Fibroblast of lung (primary cell): ENCODE data around the gene GH2. TPM values are rescaled to one million over a fixed set of nuclear protein-coding genes. Genes with fewer than 3 reads are reported as not detected.
A peak's percentile ranks its signal among the peaks of the same experiment; 100 is the strongest.
"Not testable (repeated sequence)": the region's sequence is repeated elsewhere in the genome, so short reads cannot be mapped to it uniquely, and the experiment has no call there.

Source experiments
- DNase-seq, 2 donors: peaks; one replicate each; pipeline versions ENCODE4 v3.0.0 to v3.0.0-alpha.2; 2010; ENCODE audit warnings: low read depth in 2 of 2
- H2AFZ ChIP-seq: 2 replicates; pipeline ENCODE4 v1.5.1; 2012; ENCODE audit warnings: low read length, control low read depth, inconsistent platforms
- H3K27ac ChIP-seq: 2 replicates; pipeline ENCODE4 v1.5.1; 2011; ENCODE audit warnings: low read length, control low read depth; ENCODE audit not compliant: insufficient read depth
- H3K27me3 ChIP-seq: 2 replicates; pipeline ENCODE4 v1.5.1; 2011; ENCODE audit warnings: mild to moderate bottlenecking, low read length; ENCODE audit not compliant: control insufficient read depth, insufficient read depth
- H3K36me3 ChIP-seq: 2 replicates; pipeline ENCODE4 v1.5.1; 2011; ENCODE audit warnings: low read length; ENCODE audit not compliant: control insufficient read depth, insufficient read depth
- H3K4me1 ChIP-seq: 2 replicates; pipeline ENCODE4 v1.5.1; 2011; ENCODE audit warnings: low read length; ENCODE audit not compliant: control insufficient read depth, insufficient read depth; ENCODE audit errors: extremely low read depth
- H3K4me2 ChIP-seq: 2 replicates; pipeline ENCODE4 v1.5.1; 2011; ENCODE audit warnings: low read length, control low read depth; ENCODE audit not compliant: insufficient read depth; ENCODE audit errors: extremely low read depth
- H3K4me3 ChIP-seq, 4 experiments: fragments of 200-600 bp in 1 of 4; sonication (generic) in 1 of 4; replicated peaks in 1 of 4; 2 replicates each; pipeline ENCODE4 v1.5.1; 2011 to 2016; ENCODE audit warnings: low read length in 4 of 4, low read depth in 3 of 4, mild to moderate bottlenecking in 3 of 4, control low read depth in 2 of 4, inconsistent platforms in 1 of 4, mixed read lengths in 1 of 4; ENCODE audit not compliant: insufficient read depth in 1 of 4; ENCODE audit errors: control extremely low read depth in 1 of 4
- H3K79me2 ChIP-seq: 2 replicates; pipeline ENCODE4 v1.5.1; 2012; ENCODE audit warnings: mild to moderate bottlenecking, low read length, inconsistent platforms; ENCODE audit not compliant: control insufficient read depth, insufficient read depth
- H3K9ac ChIP-seq: 2 replicates; pipeline ENCODE4 v1.5.1; 2011; ENCODE audit warnings: mild to moderate bottlenecking, low read length, control low read depth; ENCODE audit not compliant: insufficient read depth
- H3K9me3 ChIP-seq: 2 replicates; pipeline ENCODE4 v1.5.1; 2012; ENCODE audit warnings: low read depth, low read length; ENCODE audit not compliant: control insufficient read depth, insufficient read depth
- H4K20me1 ChIP-seq: 2 replicates; pipeline ENCODE4 v1.5.1; 2011; ENCODE audit warnings: low read length; ENCODE audit not compliant: control insufficient read depth, insufficient read depth; ENCODE audit errors: extremely low read depth
- CTCF ChIP-seq, 2 donors: IDR thresholded peaks in 1 of 2; conservative IDR thresholded peaks in 1 of 2; 1 replicate in 1 of 2; 2 replicates in 1 of 2; pipeline ENCODE4 v1.5.1; 2011 to 2012; ENCODE audit warnings: low read length in 2 of 2, control low read depth in 1 of 2, inconsistent platforms in 1 of 2, low read depth in 1 of 2, mild to moderate bottlenecking in 1 of 2
- EZH2 ChIP-seq: IDR thresholded peaks from 2 replicates; pipeline ENCODE4 v1.5.1; 2012; ENCODE audit warnings: low read length, control low read depth, mild to moderate bottlenecking; ENCODE audit errors: missing control alignments
- polyA plus RNA-seq, 2 donors: library from polyadenylated mRNA; depleted of rRNA in 1 of 2; stranded (reverse) in 1 of 2; unstranded in 1 of 2; fragments of >200 nt; gene quantifications; 2 replicates each; pipeline ENCODE4 v1.2.1, GENCODE V29; 2011 to 2012; ENCODE audit warnings: missing spikeins in 1 of 2
- total RNA-seq: library from RNA; depleted of rRNA; stranded (reverse); fragments of >200 nt; gene quantifications from 2 replicates; pipeline ENCODE4 v1.2.1, GENCODE V29; 2014

Gene GH2
- total and polyA plus RNA-seq, 2 donors (not counting 1 experiment from before 2014, with no cell fraction given), result not detected

DNA sequence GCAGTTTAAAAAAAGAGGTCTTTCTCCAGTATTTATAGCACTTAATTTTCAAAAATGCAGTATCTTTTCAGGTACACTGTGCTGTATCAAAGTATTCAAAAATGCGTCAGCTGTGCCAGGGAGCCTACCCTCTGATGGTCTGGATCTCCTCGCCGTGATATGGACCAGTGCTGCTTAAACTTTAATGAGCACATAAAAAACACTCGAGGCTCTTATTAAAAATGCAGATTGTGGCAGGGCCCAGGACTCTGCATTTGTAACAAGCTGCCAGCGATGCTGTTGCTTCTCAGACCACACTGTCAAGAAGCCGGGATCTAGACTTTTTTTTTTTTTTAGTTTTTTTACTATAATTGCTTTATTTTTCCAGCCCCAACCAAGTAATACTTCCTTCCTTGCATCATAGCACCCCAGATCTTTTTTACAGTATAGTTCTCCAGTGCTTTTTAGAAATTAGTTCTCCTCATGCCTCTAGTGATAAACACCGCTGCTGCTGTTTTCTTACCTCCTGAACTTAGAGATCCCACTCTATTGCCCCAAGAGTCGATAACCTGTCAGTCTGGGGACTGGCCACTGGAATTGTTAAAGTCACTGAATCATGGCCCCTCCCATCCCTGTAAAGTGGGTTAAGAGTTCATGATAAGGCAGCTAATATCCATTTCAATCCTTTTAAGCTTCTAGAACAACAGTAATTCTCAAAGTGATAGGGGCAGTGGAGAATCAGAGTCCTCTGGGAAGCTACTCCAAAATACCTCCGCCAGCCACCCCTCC, 37.6 kb downstream of the GH2 start:
- no peaks in the 10 kb centered on the region for H3K27me3 ChIP-seq
- peak overlapping the region; percentile 80 for H3K27ac ChIP-seq

GRCh38 chr17:63843387-63843888, 38.3 kb downstream of the GH2 start:
- Histone ChIP-seq H3K4me2 (peak overlapping the region; percentile 49), H3K4me1 (peaks cover 16% of the 10 kb centered on the region), H3K79me2 (peaks cover 32% of the 10 kb centered on the region), H2AFZ (peak overlapping the region; percentile 11), H3K9ac (peak overlapping the region; percentile 5), H3K27ac (peak overlapping the region; percentile 80), H3K4me3 (peak overlapping the region; percentile 27 to 83 (median 44))
- not testable (repeated sequence) for H3K27me3 ChIP-seq, H4K20me1 ChIP-seq, H3K36me3 ChIP-seq, H3K9me3 ChIP-seq
- DNase-seq, result peak; percentile 68 to 95

More for the DNA sequence above, 37.6 kb downstream of the GH2 start:
- Histone ChIP-seq H3K9me3 (no peaks in the 10 kb centered on the region), H2AFZ (no peak overlapping the region), H3K79me2 (peaks cover 28% of the 10 kb centered on the region), H4K20me1 (no peaks in the 10 kb centered on the region), H3K4me2 (no peak overlapping the region), H3K36me3 (no peaks in the 10 kb centered on the region), H3K4me3 (peak overlapping the region in 2 of 4 experiments; percentile 54 to 83), H3K4me1 (peaks cover 11% of the 10 kb centered on the region), H3K9ac (no peak overlapping the region)
- TF ChIP-seq EZH2 (no peak), CTCF (conservative IDR thresholded peaks at IDR 0.05 in 1 of 2, IDR thresholded peaks at IDR 0.05 in 1 of 2; ENCODE audit: low read depth in 1 of 2, low read length in 2 of 2) (no peak)
- DNase-seq, result no peak

- Histone ChIP-seq H3K9ac (peak within 1 kb of the TSS; percentile 67), H3K79me2 (peaks cover 39% of the 10 kb centered on the region), H3K27ac (peak within 1 kb of the TSS; percentile 80), H2AFZ (peak within 1 kb of the TSS; percentile 11), H3K9me3 (no peaks in the 10 kb centered on the region), H3K27me3 (no peaks in the 10 kb centered on the region), H3K36me3 (no peaks in the 10 kb centered on the region), H3K4me2 (peak within 1 kb of the TSS; percentile 96), H3K4me3 (peak within 1 kb of the TSS; percentile 53 to 83 (median 76)), H3K4me1 (peaks cover 20% of the 10 kb centered on the region), H4K20me1 (no peaks in the 10 kb centered on the region)
- no peak for TF ChIP-seq EZH2
- peak; percentile 100 for DNase-seq
These were observed 39.0 kb downstream of the GH2 start, which contains the start of gene SMARCD2 for GRCh38 chr17:63842540-63843386. SMARCD2 (minus strand) TSS chr17:63842685; CDS start chr17:63842674, 11 bp downstream.
